Fibroblast of pulmonary artery (primary cell): ENCODE results near the gene DICER1.

ENCODE experiments used
- DNase-seq: peaks from one replicate; pipeline ENCODE4 v3.0.0-alpha.2; 2010; ENCODE audit warnings: low read depth
- H3K4me3 ChIP-seq: replicated peaks from 2 replicates; pipeline ENCODE4 v1.5.1; 2011; ENCODE audit warnings: low read depth, mild to moderate bottlenecking, control low read depth, low read length, moderate library complexity
- TF ChIP-seq, protein P1 (sequence below): IDR thresholded peaks from 2 replicates; pipeline ENCODE4 v1.5.1; 2011; ENCODE audit warnings: mild to moderate bottlenecking, control low read depth, low read length, inconsistent platforms; ENCODE audit errors: missing control alignments

Gene DICER1

DNA sequence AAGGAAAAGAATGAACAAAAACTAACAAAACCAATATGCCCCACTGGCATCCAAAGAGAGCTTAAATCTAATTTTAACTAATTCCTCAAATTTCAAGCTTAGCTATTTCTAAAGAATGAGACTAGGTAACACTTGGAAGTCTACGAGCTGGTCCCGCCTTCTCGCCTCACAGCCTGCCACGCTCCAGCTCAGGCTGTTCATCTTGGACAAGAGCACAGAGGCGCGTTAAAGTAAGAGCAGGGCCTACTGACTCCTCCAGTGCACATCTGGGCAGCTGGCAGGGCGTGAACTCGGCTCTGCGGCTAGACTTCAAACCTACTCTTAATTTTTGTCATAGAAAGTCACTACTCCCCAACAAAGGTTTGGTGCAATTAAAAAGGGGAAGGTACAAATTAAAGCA, 64.6 kb downstream of the DICER1 start:
- TF ChIP-seq, protein P1, sequence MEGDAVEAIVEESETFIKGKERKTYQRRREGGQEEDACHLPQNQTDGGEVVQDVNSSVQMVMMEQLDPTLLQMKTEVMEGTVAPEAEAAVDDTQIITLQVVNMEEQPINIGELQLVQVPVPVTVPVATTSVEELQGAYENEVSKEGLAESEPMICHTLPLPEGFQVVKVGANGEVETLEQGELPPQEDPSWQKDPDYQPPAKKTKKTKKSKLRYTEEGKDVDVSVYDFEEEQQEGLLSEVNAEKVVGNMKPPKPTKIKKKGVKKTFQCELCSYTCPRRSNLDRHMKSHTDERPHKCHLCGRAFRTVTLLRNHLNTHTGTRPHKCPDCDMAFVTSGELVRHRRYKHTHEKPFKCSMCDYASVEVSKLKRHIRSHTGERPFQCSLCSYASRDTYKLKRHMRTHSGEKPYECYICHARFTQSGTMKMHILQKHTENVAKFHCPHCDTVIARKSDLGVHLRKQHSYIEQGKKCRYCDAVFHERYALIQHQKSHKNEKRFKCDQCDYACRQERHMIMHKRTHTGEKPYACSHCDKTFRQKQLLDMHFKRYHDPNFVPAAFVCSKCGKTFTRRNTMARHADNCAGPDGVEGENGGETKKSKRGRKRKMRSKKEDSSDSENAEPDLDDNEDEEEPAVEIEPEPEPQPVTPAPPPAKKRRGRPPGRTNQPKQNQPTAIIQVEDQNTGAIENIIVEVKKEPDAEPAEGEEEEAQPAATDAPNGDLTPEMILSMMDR: no peak
- H3K4me3 ChIP-seq: no peak overlapping the region
- no peak for DNase-seq

DNA sequence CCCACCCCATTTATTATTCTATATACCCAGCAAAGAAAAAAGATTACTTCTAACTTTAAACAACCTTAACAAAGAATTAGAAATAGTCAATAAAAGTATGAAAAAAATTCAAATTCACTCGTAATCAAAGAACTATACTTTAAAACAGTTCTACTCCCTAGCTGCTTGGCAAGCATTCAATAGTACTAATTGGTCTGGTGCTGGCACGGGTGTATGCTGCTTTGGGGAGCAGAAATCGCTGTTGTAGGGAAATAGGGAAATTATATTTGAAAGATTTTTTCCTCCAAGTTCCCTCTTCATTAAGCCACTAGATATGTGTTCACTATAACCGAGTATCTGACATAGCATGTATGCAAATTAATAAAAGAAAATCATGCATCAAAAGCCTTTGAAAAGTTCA, 65.7 kb downstream of the DICER1 start:
- TF ChIP-seq, protein P1: no peak
- no peak for DNase-seq
- no peak overlapping the region for H3K4me3 ChIP-seq

- no peak for DNase-seq
- TF ChIP-seq, protein P1: no peak
- no peak overlapping the region for H3K4me3 ChIP-seq
Observed at GRCh38 chr14:95088665-95089064, 68.7 kb downstream of the DICER1 start.

DNA sequence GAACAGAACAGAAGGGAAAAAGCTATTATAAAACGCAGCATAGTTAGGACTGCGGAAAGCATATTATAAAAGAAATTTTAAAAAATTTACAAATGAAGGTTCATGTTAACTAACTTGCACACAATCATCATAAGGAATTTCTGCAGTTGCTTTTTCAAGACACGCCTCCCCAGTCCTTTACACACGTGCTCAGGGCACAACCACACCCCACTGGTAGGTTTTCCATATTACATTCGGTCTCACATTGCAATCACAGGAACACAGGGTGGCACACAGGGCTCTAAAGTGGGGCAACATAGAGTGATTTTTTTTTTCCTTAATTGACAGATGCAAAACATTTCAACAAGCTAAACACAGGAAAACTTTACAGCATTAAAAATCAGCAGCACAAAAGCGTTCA, 69.7 kb downstream of the DICER1 start:
- no peak overlapping the region for H3K4me3 ChIP-seq
- TF ChIP-seq, protein P1: no peak
- DNase-seq: no peak

DNA sequence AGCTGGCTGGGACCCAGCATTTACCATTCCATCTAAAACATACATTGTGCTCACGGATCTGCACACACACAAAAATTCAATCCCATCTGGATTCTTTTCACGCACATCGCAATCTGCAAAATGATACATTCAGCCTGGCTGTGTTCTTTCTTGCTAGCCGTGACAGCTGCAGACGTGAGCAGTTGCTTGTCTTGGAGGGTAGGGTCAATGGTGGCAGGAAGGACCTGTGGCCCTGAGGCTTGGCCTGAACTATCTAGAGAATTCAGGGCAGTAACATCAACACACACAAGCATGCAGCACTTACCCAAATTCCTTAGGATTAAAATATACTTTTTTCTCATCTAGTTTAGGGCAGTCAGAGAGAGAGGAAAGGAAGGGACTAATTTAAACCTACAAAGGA, 72.0 kb downstream of the DICER1 start:
- DNase-seq: no peak
- TF ChIP-seq, protein P1: no peak
- no peak overlapping the region for H3K4me3 ChIP-seq

- TF ChIP-seq, protein P1: no peak
- no peak for DNase-seq
- H3K4me3 ChIP-seq: no peak overlapping the region
Observed at GRCh38 chr14:95078867-95079266, 78.5 kb downstream of the DICER1 start.

DNA sequence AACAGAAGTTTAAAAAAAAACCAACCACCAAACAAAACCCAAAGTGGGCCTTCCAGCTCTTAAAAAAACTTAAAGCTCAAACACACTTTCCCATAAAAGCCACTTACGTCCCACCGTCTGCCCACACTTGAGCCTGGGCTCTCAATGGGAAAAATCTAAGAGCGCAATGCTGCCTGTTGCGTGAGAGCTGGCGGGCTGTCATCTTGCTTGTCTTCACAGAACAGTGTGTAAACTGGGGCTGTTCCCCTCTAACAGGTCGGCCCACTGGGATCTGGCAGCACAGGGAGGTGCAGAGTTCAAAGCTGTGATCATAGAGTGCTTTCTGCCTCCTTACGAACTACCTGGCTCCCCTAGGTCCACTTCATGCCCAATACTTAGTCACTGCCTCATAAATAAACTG, 80.0 kb downstream of the DICER1 start:
- no peak overlapping the region for H3K4me3 ChIP-seq
- no peak for DNase-seq
- TF ChIP-seq, protein P1: no peak
